ENCODE results near the gene SEPTIN12. TPM values are rescaled to one million over a fixed set of nuclear protein-coding genes. Genes with fewer than 3 reads are reported as not detected.
A peak's percentile ranks its signal among the peaks of the same experiment; 100 is the strongest.

The SEPTIN12 gene
- total and polyA plus RNA-seq, 10 of the 15 experiments (the other 5 are each of a cell fraction or from before 2014, with no cell fraction given): not detected

DNA sequence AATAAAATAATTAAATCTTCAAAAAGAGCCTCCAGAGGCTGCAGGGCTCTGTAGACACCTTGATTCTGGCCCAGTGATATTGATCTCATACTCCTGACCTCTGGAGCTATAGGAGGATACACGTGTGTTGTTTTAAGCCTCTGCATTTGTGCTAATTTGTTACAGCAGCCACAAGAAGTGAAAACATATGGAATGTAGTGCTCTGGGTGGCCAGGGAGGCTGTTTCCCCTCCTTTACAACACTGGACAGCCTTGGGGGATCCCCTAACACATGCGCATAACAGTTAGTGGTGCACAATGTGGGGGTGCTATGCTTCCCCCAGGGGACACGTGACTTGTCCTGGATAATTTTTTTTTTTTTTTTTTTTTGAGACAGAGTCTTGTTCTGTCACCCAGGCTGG lies 16.5 kb downstream of the SEPTIN12 start:
- no peak overlapping the region for H3K9ac ChIP-seq (ENCODE audit: control insufficient read depth, insufficient read depth, low read length)
- no peaks in the 10 kb centered on the region for H3K9me3 ChIP-seq (replicated peaks; ENCODE audit: control insufficient read depth, insufficient read depth, low read length)
- ATAC-seq (no peak), DNase-seq (ENCODE audit: low read depth, low spot score) (no peak), FAIRE-seq (no peak)
- ChIA-PET SMC1A (ENCODE audit: uncharacterized antibody, unreplicated experiment) (no interaction called here), POLR2A (interaction anchor here (0.7 kb wide), 1 partner anchor 205 kb away, joined by 3 read pairs; no protein-coding TSS in a partner anchor), RAD21 (ENCODE audit: unreplicated experiment) (no interaction called here), CTCF (no interaction called here)
- H4K20me1 ChIP-seq (ENCODE audit: control insufficient read depth, insufficient read depth): no peaks in the 10 kb centered on the region
- H3K4me3 ChIP-seq: no peak overlapping the region
- peaks cover 6% of the 10 kb centered on the region for H3K79me2 ChIP-seq (ENCODE audit: control insufficient read depth, insufficient read depth, low read length)
- intact Hi-C loops (cut with micrococcal nuclease; ENCODE audit: unreplicated experiment): no loop called here
- WGBS (ENCODE audit: insufficient coverage, insufficient replicate concordance, low lambda C conversion rate, missing lambda C conversion rate): 23% methylated on average over 3 of the region's 3 CpGs
- H3K27me3 ChIP-seq (replicated peaks in 1 of 2; ENCODE audit: control insufficient read depth in 2 of 2, insufficient read depth in 2 of 2, low read length in 1 of 2): no peaks in the 10 kb centered on the region
- no peak overlapping the region for H3K27ac ChIP-seq (ENCODE audit: control insufficient read depth, insufficient read depth)
- H2AFZ ChIP-seq (ENCODE audit: control insufficient read depth, low read depth, low read length): no peak overlapping the region
- BruUV-seq (replicated peaks): no TSS peak
- no peaks in the 10 kb centered on the region for H3K36me3 ChIP-seq (ENCODE audit: control insufficient read depth in 2 of 2, insufficient read depth in 2 of 2, low read length in 1 of 2)
- H3K4me2 ChIP-seq (ENCODE audit: control insufficient read depth, insufficient read depth): no peak overlapping the region
- in situ Hi-C loops (cut with MboI): no loop called here
- H3K4me1 ChIP-seq (ENCODE audit: control insufficient read depth, insufficient read depth, low read length): 0 out of 2 replicates have a peak, but pooled peaks cover 2% of the 10 kb centered on the region
- TF ChIP-seq CEBPB (IDR thresholded peaks at IDR 0.05; ENCODE audit: borderline replicate concordance in 1 of 2, low read depth in 2 of 2, low read length in 2 of 2) (no peak), ZNF384 (IDR thresholded peaks at IDR 0.05; ENCODE audit: borderline replicate concordance, low read depth, low read length) (0 out of 2 replicates have a peak, but pooled peaks have one; percentile 20), SMAD5 (IDR thresholded peaks at IDR 0.05; ENCODE audit: low read depth) (no peak), RAD51 (IDR thresholded peaks at IDR 0.05) (peak; percentile 79; the same call in 1 of the 2 replicates), BHLHE40 (IDR thresholded peaks at IDR 0.05; ENCODE audit: borderline replicate concordance in 1 of 2, low read depth in 2 of 2, low read length in 1 of 2) (peak in 1 of 2 experiments; percentile 37; a peak in 1 of 4 replicates), ASH2L (IDR thresholded peaks at IDR 0.05; ENCODE audit: borderline replicate concordance, low read depth) (no peak)
- TF ChIP-seq, protein P1, sequence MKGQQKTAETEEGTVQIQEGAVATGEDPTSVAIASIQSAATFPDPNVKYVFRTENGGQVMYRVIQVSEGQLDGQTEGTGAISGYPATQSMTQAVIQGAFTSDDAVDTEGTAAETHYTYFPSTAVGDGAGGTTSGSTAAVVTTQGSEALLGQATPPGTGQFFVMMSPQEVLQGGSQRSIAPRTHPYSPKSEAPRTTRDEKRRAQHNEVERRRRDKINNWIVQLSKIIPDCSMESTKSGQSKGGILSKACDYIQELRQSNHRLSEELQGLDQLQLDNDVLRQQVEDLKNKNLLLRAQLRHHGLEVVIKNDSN (IDR thresholded peaks at IDR 0.05; ENCODE audit: borderline replicate concordance, extremely low read length, insufficient read depth, low read depth, low read length): peak; percentile 25
- TF ChIP-seq, protein P2, sequence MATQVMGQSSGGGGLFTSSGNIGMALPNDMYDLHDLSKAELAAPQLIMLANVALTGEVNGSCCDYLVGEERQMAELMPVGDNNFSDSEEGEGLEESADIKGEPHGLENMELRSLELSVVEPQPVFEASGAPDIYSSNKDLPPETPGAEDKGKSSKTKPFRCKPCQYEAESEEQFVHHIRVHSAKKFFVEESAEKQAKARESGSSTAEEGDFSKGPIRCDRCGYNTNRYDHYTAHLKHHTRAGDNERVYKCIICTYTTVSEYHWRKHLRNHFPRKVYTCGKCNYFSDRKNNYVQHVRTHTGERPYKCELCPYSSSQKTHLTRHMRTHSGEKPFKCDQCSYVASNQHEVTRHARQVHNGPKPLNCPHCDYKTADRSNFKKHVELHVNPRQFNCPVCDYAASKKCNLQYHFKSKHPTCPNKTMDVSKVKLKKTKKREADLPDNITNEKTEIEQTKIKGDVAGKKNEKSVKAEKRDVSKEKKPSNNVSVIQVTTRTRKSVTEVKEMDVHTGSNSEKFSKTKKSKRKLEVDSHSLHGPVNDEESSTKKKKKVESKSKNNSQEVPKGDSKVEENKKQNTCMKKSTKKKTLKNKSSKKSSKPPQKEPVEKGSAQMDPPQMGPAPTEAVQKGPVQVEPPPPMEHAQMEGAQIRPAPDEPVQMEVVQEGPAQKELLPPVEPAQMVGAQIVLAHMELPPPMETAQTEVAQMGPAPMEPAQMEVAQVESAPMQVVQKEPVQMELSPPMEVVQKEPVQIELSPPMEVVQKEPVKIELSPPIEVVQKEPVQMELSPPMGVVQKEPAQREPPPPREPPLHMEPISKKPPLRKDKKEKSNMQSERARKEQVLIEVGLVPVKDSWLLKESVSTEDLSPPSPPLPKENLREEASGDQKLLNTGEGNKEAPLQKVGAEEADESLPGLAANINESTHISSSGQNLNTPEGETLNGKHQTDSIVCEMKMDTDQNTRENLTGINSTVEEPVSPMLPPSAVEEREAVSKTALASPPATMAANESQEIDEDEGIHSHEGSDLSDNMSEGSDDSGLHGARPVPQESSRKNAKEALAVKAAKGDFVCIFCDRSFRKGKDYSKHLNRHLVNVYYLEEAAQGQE (IDR thresholded peaks at IDR 0.05; ENCODE audit: low read depth, low read length): no peak
